22Rv1 (cell line): ENCODE results near the gene CELF4.

Experiments used
- CTCF ChIP-seq: fragments of 450-650 bp; IDR thresholded peaks from 2 replicates; pipeline ENCODE4 v1.5.1; 2017; ENCODE audit warnings: mild to moderate bottlenecking
- ZFX ChIP-seq: fragments of 450-650 bp; IDR thresholded peaks from 2 replicates; pipeline ENCODE4 v1.6.1; 2017; ENCODE audit warnings: antibody characterized with exemption, borderline replicate concordance

DNA sequence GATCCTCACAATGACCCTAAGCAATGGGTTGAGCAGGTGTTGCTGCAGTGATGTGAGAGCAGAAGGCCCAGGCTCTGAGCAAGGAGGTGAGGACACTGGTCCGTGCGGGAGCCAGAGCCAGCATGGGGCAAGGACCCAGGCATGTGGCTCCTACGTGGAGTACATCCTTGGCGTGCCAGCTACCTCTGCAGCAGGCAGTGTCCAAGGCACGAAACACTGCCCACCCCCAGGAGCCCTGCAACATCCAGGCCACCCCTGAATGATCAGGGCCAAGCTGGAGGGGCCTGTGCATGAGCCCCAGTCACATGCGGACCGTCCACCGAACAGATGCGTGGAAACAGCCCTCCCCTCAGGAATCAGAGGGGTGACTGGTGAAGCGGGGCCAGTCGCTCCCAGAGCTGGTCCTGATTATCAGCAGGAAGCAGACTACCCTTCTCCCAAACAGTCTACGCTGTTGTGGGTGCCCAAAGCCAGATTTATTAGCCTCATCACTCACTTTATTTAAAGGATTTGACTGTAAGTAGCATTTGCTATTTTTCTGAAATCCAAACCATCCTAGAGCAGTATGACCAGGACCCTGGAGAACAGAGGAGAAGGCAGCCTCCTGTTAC is 16.8 kb downstream of the CELF4 start:
- TF ChIP-seq CTCF (no peak), ZFX (no peak)
